H1 (cell line): Measurements from ENCODE around the gene INAFM2. TPM values are rescaled to one million over a fixed set of nuclear protein-coding genes. Genes with fewer than 3 reads are reported as not detected.

ENCODE experiments used
- CHD1 ChIP-seq: IDR thresholded peaks from 2 replicates; pipeline ENCODE4 v1.6.1; 2012; ENCODE audit warnings: low read depth, low read length, improper control_type of control experiment
- HDAC6 ChIP-seq: IDR thresholded peaks from one replicate; pipeline ENCODE4 v1.7.1; 2012; ENCODE audit warnings: low read depth, mild to moderate bottlenecking, inconsistent platforms, low read length, moderate library complexity
- JUN ChIP-seq: IDR thresholded peaks from 2 replicates; pipeline ENCODE4 v1.6.1; 2011; ENCODE audit warnings: low read depth, mild to moderate bottlenecking, improper control_type of control experiment, low read length
- MAFK ChIP-seq: IDR thresholded peaks from 2 replicates; pipeline ENCODE4 v1.6.1; 2012; ENCODE audit warnings: low read depth, mild to moderate bottlenecking, improper control_type of control experiment, low read length
- NANOG ChIP-seq: IDR thresholded peaks from 2 replicates; pipeline ENCODE4 v1.6.1; 2011; ENCODE audit warnings: low read length, low read depth, mild to moderate bottlenecking, inconsistent platforms; ENCODE audit not compliant: insufficient read depth, poor library complexity, severe bottlenecking
- POLR2A ChIP-seq, 2 experiments: IDR thresholded peaks; 1 replicate in 1 of 2; 2 replicates in 1 of 2; pipeline ENCODE4 v1.6.1; 2011; ENCODE audit warnings: low read depth in 2 of 2, low read length in 2 of 2, mild to moderate bottlenecking in 2 of 2; ENCODE audit errors: control extremely low read depth in 1 of 2
- POLR2AphosphoS5 ChIP-seq: IDR thresholded peaks from 2 replicates; pipeline ENCODE4 v1.6.1; 2011; ENCODE audit warnings: low read depth, low read length
- SP4 ChIP-seq: IDR thresholded peaks from 2 replicates; pipeline ENCODE4 v1.6.1; 2012; ENCODE audit warnings: low read length, inconsistent platforms
- TBP ChIP-seq: IDR thresholded peaks from 2 replicates; pipeline ENCODE4 v1.6.1; 2011; ENCODE audit warnings: low read depth, low read length, improper control_type of control experiment
- TCF12 ChIP-seq: IDR thresholded peaks from 2 replicates; pipeline ENCODE4 v1.6.1; 2011; ENCODE audit warnings: low read depth, mild to moderate bottlenecking, low read length
- polyA plus RNA-seq, 7 experiments: library from polyadenylated mRNA; depleted of rRNA in 3 of 7; stranded (reverse) in 5 of 7; unstranded in 2 of 7; fragments of >200 nt in 5 of 7; fragments of 200-250 nt in 2 of 7; gene quantifications; 1 replicate in 5 of 7; 2 replicates in 1 of 7; 4 replicates in 1 of 7; pipeline versions ENCODE4 v1.2.1 to v1.2.3, GENCODE V29; 2011 to 2013; ENCODE audit warnings: missing spikeins in 2 of 7, mixed read lengths in 2 of 7
- total RNA-seq: library from RNA; stranded (reverse); fragmentation: NEBNext Ultra II Directional; extraction: Animal tissue kit (Norgen Biotek cat#: 25700); gene quantifications from 2 replicates; pipeline ENCODE4 v1.2.1, GENCODE V29; 2021
- TF ChIP-seq, protein P1 (sequence below): fragments of 300-600 bp; sonication (generic); IDR thresholded peaks from 2 replicates; pipeline ENCODE4 v1.7.1; 2012; ENCODE audit warnings: low read length, moderate library complexity, mild to moderate bottlenecking, inconsistent platforms; ENCODE audit not compliant: insufficient replicate concordance

INAFM2 gene
- total and polyA plus RNA-seq, 2 of the 8 experiments (the other 6 are each of a cell fraction or from before 2014, with no cell fraction given): 15.3 to 35.1 TPM

DNA sequence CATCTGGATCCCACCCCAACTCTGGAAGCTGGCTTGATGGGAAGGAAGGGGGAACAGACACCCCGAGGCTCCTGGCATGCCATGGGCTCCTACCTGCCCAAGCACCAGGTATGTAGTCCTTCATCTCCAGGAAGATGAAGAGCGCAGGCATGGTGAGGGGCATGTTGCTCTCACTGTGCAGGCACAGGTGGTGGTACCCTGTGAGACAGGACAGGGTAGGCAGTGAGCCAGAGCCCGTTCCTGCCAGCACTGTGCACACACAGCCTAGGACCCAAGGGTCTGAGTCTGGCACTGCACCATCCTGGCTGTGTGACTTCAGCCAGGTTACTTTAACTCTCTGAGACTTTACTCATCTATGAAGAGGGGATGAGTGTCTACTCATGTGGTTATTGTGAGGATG lies 31.2 kb upstream of the INAFM2 start (continued):
- TF ChIP-seq, protein P1, sequence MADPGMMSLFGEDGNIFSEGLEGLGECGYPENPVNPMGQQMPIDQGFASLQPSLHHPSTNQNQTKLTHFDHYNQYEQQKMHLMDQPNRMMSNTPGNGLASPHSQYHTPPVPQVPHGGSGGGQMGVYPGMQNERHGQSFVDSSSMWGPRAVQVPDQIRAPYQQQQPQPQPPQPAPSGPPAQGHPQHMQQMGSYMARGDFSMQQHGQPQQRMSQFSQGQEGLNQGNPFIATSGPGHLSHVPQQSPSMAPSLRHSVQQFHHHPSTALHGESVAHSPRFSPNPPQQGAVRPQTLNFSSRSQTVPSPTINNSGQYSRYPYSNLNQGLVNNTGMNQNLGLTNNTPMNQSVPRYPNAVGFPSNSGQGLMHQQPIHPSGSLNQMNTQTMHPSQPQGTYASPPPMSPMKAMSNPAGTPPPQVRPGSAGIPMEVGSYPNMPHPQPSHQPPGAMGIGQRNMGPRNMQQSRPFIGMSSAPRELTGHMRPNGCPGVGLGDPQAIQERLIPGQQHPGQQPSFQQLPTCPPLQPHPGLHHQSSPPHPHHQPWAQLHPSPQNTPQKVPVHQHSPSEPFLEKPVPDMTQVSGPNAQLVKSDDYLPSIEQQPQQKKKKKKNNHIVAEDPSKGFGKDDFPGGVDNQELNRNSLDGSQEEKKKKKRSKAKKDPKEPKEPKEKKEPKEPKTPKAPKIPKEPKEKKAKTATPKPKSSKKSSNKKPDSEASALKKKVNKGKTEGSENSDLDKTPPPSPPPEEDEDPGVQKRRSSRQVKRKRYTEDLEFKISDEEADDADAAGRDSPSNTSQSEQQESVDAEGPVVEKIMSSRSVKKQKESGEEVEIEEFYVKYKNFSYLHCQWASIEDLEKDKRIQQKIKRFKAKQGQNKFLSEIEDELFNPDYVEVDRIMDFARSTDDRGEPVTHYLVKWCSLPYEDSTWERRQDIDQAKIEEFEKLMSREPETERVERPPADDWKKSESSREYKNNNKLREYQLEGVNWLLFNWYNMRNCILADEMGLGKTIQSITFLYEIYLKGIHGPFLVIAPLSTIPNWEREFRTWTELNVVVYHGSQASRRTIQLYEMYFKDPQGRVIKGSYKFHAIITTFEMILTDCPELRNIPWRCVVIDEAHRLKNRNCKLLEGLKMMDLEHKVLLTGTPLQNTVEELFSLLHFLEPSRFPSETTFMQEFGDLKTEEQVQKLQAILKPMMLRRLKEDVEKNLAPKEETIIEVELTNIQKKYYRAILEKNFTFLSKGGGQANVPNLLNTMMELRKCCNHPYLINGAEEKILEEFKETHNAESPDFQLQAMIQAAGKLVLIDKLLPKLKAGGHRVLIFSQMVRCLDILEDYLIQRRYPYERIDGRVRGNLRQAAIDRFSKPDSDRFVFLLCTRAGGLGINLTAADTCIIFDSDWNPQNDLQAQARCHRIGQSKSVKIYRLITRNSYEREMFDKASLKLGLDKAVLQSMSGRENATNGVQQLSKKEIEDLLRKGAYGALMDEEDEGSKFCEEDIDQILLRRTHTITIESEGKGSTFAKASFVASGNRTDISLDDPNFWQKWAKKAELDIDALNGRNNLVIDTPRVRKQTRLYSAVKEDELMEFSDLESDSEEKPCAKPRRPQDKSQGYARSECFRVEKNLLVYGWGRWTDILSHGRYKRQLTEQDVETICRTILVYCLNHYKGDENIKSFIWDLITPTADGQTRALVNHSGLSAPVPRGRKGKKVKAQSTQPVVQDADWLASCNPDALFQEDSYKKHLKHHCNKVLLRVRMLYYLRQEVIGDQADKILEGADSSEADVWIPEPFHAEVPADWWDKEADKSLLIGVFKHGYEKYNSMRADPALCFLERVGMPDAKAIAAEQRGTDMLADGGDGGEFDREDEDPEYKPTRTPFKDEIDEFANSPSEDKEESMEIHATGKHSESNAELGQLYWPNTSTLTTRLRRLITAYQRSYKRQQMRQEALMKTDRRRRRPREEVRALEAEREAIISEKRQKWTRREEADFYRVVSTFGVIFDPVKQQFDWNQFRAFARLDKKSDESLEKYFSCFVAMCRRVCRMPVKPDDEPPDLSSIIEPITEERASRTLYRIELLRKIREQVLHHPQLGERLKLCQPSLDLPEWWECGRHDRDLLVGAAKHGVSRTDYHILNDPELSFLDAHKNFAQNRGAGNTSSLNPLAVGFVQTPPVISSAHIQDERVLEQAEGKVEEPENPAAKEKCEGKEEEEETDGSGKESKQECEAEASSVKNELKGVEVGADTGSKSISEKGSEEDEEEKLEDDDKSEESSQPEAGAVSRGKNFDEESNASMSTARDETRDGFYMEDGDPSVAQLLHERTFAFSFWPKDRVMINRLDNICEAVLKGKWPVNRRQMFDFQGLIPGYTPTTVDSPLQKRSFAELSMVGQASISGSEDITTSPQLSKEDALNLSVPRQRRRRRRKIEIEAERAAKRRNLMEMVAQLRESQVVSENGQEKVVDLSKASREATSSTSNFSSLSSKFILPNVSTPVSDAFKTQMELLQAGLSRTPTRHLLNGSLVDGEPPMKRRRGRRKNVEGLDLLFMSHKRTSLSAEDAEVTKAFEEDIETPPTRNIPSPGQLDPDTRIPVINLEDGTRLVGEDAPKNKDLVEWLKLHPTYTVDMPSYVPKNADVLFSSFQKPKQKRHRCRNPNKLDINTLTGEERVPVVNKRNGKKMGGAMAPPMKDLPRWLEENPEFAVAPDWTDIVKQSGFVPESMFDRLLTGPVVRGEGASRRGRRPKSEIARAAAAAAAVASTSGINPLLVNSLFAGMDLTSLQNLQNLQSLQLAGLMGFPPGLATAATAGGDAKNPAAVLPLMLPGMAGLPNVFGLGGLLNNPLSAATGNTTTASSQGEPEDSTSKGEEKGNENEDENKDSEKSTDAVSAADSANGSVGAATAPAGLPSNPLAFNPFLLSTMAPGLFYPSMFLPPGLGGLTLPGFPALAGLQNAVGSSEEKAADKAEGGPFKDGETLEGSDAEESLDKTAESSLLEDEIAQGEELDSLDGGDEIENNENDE: no peak
- TF ChIP-seq MAFK (no peak), NANOG (no peak), CHD1 (no peak), JUN (no peak), HDAC6 (no peak), SP4 (no peak), TBP (no peak), TCF12 (no peak), POLR2A (IDR thresholded peaks at IDR 0.05; ENCODE audit: control extremely low read depth in 1 of 2, low read depth in 2 of 2, low read length in 2 of 2) (no peak), POLR2AphosphoS5 (no peak)
